GM23338 (cell line): ENCODE measurements around the gene RAB30.

Experiments used
- CREB1 ChIP-seq: fragments of 250-450 bp; sonication (Bioruptor Pico); IDR thresholded peaks from 2 replicates; pipeline ENCODE4 v1.5.0; 2020; ENCODE audit warnings: low read depth, mild to moderate bottlenecking, moderate library complexity
- CTCF ChIP-seq, 2 experiments: fragments of 200-600 bp in 1 of 2; sonication (generic) in 1 of 2; conservative IDR thresholded peaks; 2 replicates each; pipeline versions ENCODE4 v1.5.1 to v1.6.1; 2016 to 2017; ENCODE audit warnings: antibody characterized with exemption in 2 of 2, low read depth in 2 of 2, mild to moderate bottlenecking in 2 of 2, moderate library complexity in 1 of 2
- POLR2AphosphoS5 ChIP-seq: IDR thresholded peaks from 2 replicates; pipeline ENCODE4 v1.6.1; 2016; ENCODE audit warnings: antibody characterized with exemption, low read depth
- REST ChIP-seq: IDR thresholded peaks from one replicate; pipeline ENCODE4 v1.6.1; 2018; ENCODE audit warnings: antibody characterized with exemption; ENCODE audit not compliant: unreplicated experiment

GRCh38 chr11:83054001-83054400, 17.7 kb downstream of the RAB30 start:
- no peak for TF ChIP-seq CREB1 (CRISPR knock-in tag)
- TF ChIP-seq CTCF (conservative IDR thresholded peaks at IDR 0.05; ENCODE audit: low read depth in 2 of 2) = no peak
- no peak for TF ChIP-seq POLR2AphosphoS5
- no peak for TF ChIP-seq REST
